B cell (primary cell): ENCODE measurements around the gene RAP2A. TPM values are rescaled to one million over a fixed set of nuclear protein-coding genes. Genes with fewer than 3 reads are reported as not detected.

Source experiments
- ATAC-seq: fragments of 200-7000 bp; cut with Tn5 transposase; one replicate; pipeline ENCODE4 v1.10.0; 2021; ENCODE audit warnings: low read depth, mild to moderate bottlenecking, moderate number of reproducible peaks, moderate library complexity
- CTCF ChIA-PET: fragments of 350-600 bp; sonication (Branson Sonifier 250); formaldehyde crosslinking; loops from one replicate; lab custom pipeline; 2021; ENCODE audit warnings: antibody characterized with exemption, inconsistent platforms; lab: Charles Lee
- POLR2A ChIA-PET: fragments of 350-600 bp; sonication (Branson Sonifier 250); formaldehyde crosslinking; loops from one replicate; lab custom pipeline; 2021; ENCODE audit warnings: antibody characterized with exemption; lab: Charles Lee
- DNase-seq: peaks from one replicate; pipeline ENCODE4 v3.0.0; 2013
- H2AFZ ChIP-seq: 2 replicates; pipeline ENCODE4 v1.6.1; 2012; ENCODE audit warnings: mild to moderate bottlenecking, low read depth, low read length; ENCODE audit not compliant: insufficient read depth, poor library complexity, severe bottlenecking
- H3K27ac ChIP-seq, 2 donors: 1 replicate in 1 of 2; 2 replicates in 1 of 2; pipeline ENCODE4 v1.5.1; 2012 to 2013; ENCODE audit warnings: low read length in 2 of 2, mild to moderate bottlenecking in 2 of 2, moderate library complexity in 1 of 2
- H3K27me3 ChIP-seq, 4 experiments: fragments of 200-600 bp in 1 of 4; sonication (generic) in 1 of 4; replicated peaks in 1 of 4; 1 replicate in 2 of 4; 2 replicates in 2 of 4; pipeline versions ENCODE4 v1.6.1 to v1.7.0; 2013 to 2016; ENCODE audit warnings: low read length in 3 of 4, mild to moderate bottlenecking in 2 of 4, mixed read lengths in 1 of 4, moderate library complexity in 1 of 4; ENCODE audit not compliant: insufficient read depth in 4 of 4, control insufficient read depth in 3 of 4; ENCODE audit errors: control extremely low read depth in 1 of 4
- H3K36me3 ChIP-seq, 2 experiments: replicated peaks in 1 of 2; 1 replicate in 1 of 2; 2 replicates in 1 of 2; pipeline versions ENCODE4 v1.6.1 to v1.7.1; 2013; ENCODE audit warnings: low read length in 1 of 2; ENCODE audit not compliant: insufficient read depth in 2 of 2, control insufficient read depth in 1 of 2; ENCODE audit errors: control extremely low read depth in 1 of 2, extremely low read depth in 1 of 2
- H3K4me1 ChIP-seq, 2 donors: fragments of 200-600 bp in 1 of 2; sonication (generic) in 1 of 2; 1 replicate in 1 of 2; 2 replicates in 1 of 2; pipeline versions ENCODE4 v1.5.1 to v1.6.1; 2013 to 2017; ENCODE audit warnings: low read length in 2 of 2; ENCODE audit not compliant: control insufficient read depth in 2 of 2, insufficient read depth in 2 of 2
- H3K4me2 ChIP-seq: replicated peaks from 2 replicates; pipeline ENCODE3; 2012; ENCODE audit warnings: mild to moderate bottlenecking, low read depth, low read length; ENCODE audit not compliant: poor library complexity, severe bottlenecking
- H3K4me3 ChIP-seq, 5 experiments: fragments of 200-600 bp in 1 of 5; sonication (generic) in 1 of 5; 1 replicate in 3 of 5; 2 replicates in 2 of 5; pipeline versions ENCODE4 v1.5.1 to v1.7.0; 2011 to 2016; ENCODE audit warnings: low read length in 4 of 5, mild to moderate bottlenecking in 4 of 5, low read depth in 2 of 5, control low read depth in 1 of 5, moderate library complexity in 1 of 5; ENCODE audit not compliant: insufficient read depth in 1 of 5; ENCODE audit errors: control extremely low read depth in 1 of 5, extremely low read depth in 1 of 5
- H3K79me2 ChIP-seq: fragments of 200-600 bp; sonication (generic); one replicate; pipeline ENCODE4 v1.6.0; 2016; ENCODE audit warnings: low read length; ENCODE audit not compliant: control insufficient read depth, insufficient read depth
- H3K9ac ChIP-seq: fragments of 200-600 bp; sonication (generic); 2 replicates; pipeline ENCODE4 v1.6.1; 2017; ENCODE audit warnings: mild to moderate bottlenecking, low read length, moderate library complexity
- H3K9me3 ChIP-seq, 3 donors: one replicate each; pipeline versions ENCODE4 v1.6.1 to v1.7.1; 2013; ENCODE audit warnings: low read length in 2 of 3; ENCODE audit not compliant: control insufficient read depth in 2 of 3, insufficient read depth in 1 of 3; ENCODE audit errors: control extremely low read depth in 1 of 3
- H4K20me1 ChIP-seq: 2 replicates; pipeline ENCODE4 v1.6.0; 2012; ENCODE audit warnings: mild to moderate bottlenecking, low read length; ENCODE audit not compliant: insufficient read depth, control insufficient read depth, poor library complexity, severe bottlenecking
- H3K27ac Mint-ChIP-seq: one replicate; pipeline ENCODE4 v1.8.0; 2021; ENCODE audit warnings: mixed read lengths
- H3K27me3 Mint-ChIP-seq: one replicate; pipeline ENCODE4 v1.8.0; 2021; ENCODE audit warnings: mixed read lengths
- H3K4me1 Mint-ChIP-seq: one replicate; pipeline ENCODE4 v1.8.0; 2021; ENCODE audit warnings: mixed read lengths
- H3K4me3 Mint-ChIP-seq: one replicate; pipeline ENCODE4 v1.8.0; 2021; ENCODE audit warnings: mixed read lengths
- H3K9me3 Mint-ChIP-seq: one replicate; pipeline ENCODE4 v1.8.0; 2022; ENCODE audit warnings: mixed read lengths; ENCODE audit not compliant: insufficient read depth
- CTCF ChIP-seq: fragments of 200-600 bp; IDR thresholded peaks from one replicate; pipeline ENCODE4 v1.8.0; 2022; ENCODE audit warnings: antibody characterized with exemption, mild to moderate bottlenecking
- EZH2 ChIP-seq: IDR thresholded peaks from 2 replicates; pipeline ENCODE4 v1.6.1; 2012; ENCODE audit warnings: borderline replicate concordance, low read depth, mild to moderate bottlenecking, moderate library complexity, low read length; ENCODE audit not compliant: insufficient read depth, poor library complexity, severe bottlenecking
- WGBS: methylation state at CpG from one replicate; pipeline ENCODE4 v1.1.5; 2013; ENCODE audit warnings: missing lambda C conversion rate; ENCODE audit not compliant: insufficient coverage; 5-methylcytosine and 5-hydroxymethylcytosine counted together
- intact Hi-C: fragments of 100-400 bp; cut with micrococcal nuclease; formaldehyde crosslinking; loops from one replicate; pipeline ENCODE4 v1.10.0; 2022
- polyA plus RNA-seq: library from polyadenylated mRNA; depleted of rRNA; stranded (reverse); fragments of >200 nt; gene quantifications from 2 replicates; pipeline ENCODE4 v1.2.3, GENCODE V29; 2012
- total RNA-seq, 2 donors: library from RNA; stranded (reverse); fragments of 120-200 nt in 1 of 2; gene quantifications; 1 replicate in 1 of 2; 2 replicates in 1 of 2; pipeline versions ENCODE4 v1.2.3 to v1.2.4, GENCODE V29; 2013 to 2022

The RAP2A gene
- total and polyA plus RNA-seq, 2 donors (not counting 1 experiment from before 2014, with no cell fraction given) = 2.1 to 24.1 TPM

- ATAC-seq = no peak
Observed at GRCh38 chr13:97387890-97388289, 46.1 kb upstream of the RAP2A start.

GRCh38 chr13:97388373-97388772 lies 45.6 kb upstream of the RAP2A start:
- peaks cover 15 to 16% of the 10 kb centered on the region in 2 donors for H3K4me1 ChIP-seq
- H3K79me2 ChIP-seq = no peaks in the 10 kb centered on the region
- H2AFZ ChIP-seq = no peak overlapping the region
- H3K4me3 ChIP-seq = no peak overlapping the region
- ChIA-PET POLR2A (no interaction called here), CTCF (interaction anchor here (1.5 kb wide), 1 partner anchor 29 kb away, joined by 5 read pairs; no protein-coding TSS in a partner anchor)
- no peak overlapping the region for H3K9ac ChIP-seq
- H3K27ac Mint-ChIP-seq = no peak overlapping the region
- H3K36me3 ChIP-seq = peaks cover 0 to 22% of the 10 kb centered on the region in 2 experiments
- H3K4me2 ChIP-seq = no peak overlapping the region
- intact Hi-C loops = no loop called here
- no peaks in the 10 kb centered on the region for H3K9me3 ChIP-seq
- no peaks in the 10 kb centered on the region for H3K27me3 Mint-ChIP-seq
- no peaks in the 10 kb centered on the region for H3K27me3 ChIP-seq
- ATAC-seq = no peak
- TF ChIP-seq CTCF (no peak), EZH2 (no peak)
- H3K9me3 Mint-ChIP-seq = no peaks in the 10 kb centered on the region
- H3K27ac ChIP-seq = no peak overlapping the region
- 0% methylated on average over 2 of the region's 3 CpGs for WGBS
- H4K20me1 ChIP-seq = no peaks in the 10 kb centered on the region
- peaks cover 37% of the 10 kb centered on the region for H3K4me1 Mint-ChIP-seq
- H3K4me3 Mint-ChIP-seq = no peak overlapping the region
- no peak for DNase-seq

More at GRCh38 chr13:97387890-97388289, 46.1 kb upstream of the RAP2A start:
- no peak overlapping the region for H2AFZ ChIP-seq
- H3K27ac Mint-ChIP-seq = no peak overlapping the region
- H3K27me3 Mint-ChIP-seq = no peaks in the 10 kb centered on the region
- no peak for TF ChIP-seq EZH2
- TF ChIP-seq CTCF = no peak
- no peaks in the 10 kb centered on the region for H4K20me1 ChIP-seq
- WGBS = 83% methylated on average over 1 of the region's 1 CpG
- H3K36me3 ChIP-seq = peaks cover 0 to 20% of the 10 kb centered on the region in 2 experiments
- CTCF ChIA-PET = interaction anchor here (1.5 kb wide), 1 partner anchor 29 kb away, joined by 5 read pairs; no protein-coding TSS in a partner anchor
- no peak overlapping the region for H3K4me3 Mint-ChIP-seq
- H3K9me3 Mint-ChIP-seq = no peaks in the 10 kb centered on the region
- peaks cover 37% of the 10 kb centered on the region for H3K4me1 Mint-ChIP-seq
- H3K4me3 ChIP-seq = no peak overlapping the region
- POLR2A ChIA-PET = no interaction called here
- H3K27ac ChIP-seq = no peak overlapping the region
- DNase-seq = no peak
- intact Hi-C loops = no loop called here
- no peaks in the 10 kb centered on the region for H3K9me3 ChIP-seq
- no peaks in the 10 kb centered on the region for H3K79me2 ChIP-seq
- no peak overlapping the region for H3K4me2 ChIP-seq
- peaks cover 15 to 16% of the 10 kb centered on the region in 2 donors for H3K4me1 ChIP-seq
- no peaks in the 10 kb centered on the region for H3K27me3 ChIP-seq
- H3K9ac ChIP-seq = no peak overlapping the region
